Keratinocyte (primary cell): ENCODE data around the gene TOMM20.
"Not testable (repeated sequence)": the region's sequence is repeated elsewhere in the genome, so short reads cannot be mapped to it uniquely, and the experiment has no call there.

Experiments used
- CTCF ChIP-seq, 3 experiments: IDR thresholded peaks in 1 of 3; conservative IDR thresholded peaks in 1 of 3; optimal IDR thresholded peaks in 1 of 3; 2 replicates in 2 of 3; 3 replicates in 1 of 3; pipeline versions ENCODE3 to v1.5.1; 2011; ENCODE audit warnings: low read length in 3 of 3, mild to moderate bottlenecking in 3 of 3, moderate library complexity in 2 of 3, control low read depth in 1 of 3, inconsistent platforms in 1 of 3; ENCODE audit not compliant: insufficient read depth in 2 of 3; ENCODE audit errors: extremely low read depth in 1 of 3
- EZH2 ChIP-seq: IDR thresholded peaks from one replicate; pipeline ENCODE4 v1.6.1; 2012; ENCODE audit warnings: inconsistent platforms, mild to moderate bottlenecking, low read length, moderate library complexity

- TF ChIP-seq CTCF (optimal IDR thresholded peaks at IDR 0.05 in 1 of 3, IDR thresholded peaks at IDR 0.05 in 1 of 3, conservative IDR thresholded peaks at IDR 0.05 in 1 of 3; ENCODE audit: extremely low read depth in 1 of 3, insufficient read depth in 2 of 3, low read length in 3 of 3); EZH2: not testable (repeated sequence)
Observed at GRCh38 chr1:235159930-235160329, 31.3 kb upstream of the TOMM20 start.
